Muscle layer of duodenum (tissue), 2 donors: ENCODE data around the gene CFAP77.

Experiments
- H3K27ac ChIP-seq: one replicate; pipeline ENCODE4 v1.7.0; 2013; ENCODE audit warnings: mild to moderate bottlenecking, low read length
- H3K27me3 ChIP-seq: one replicate; pipeline ENCODE4 v1.7.0; 2013; ENCODE audit warnings: low read depth, mild to moderate bottlenecking, control low read depth, low read length
- H3K36me3 ChIP-seq, 2 donors: one replicate each; pipeline ENCODE4 v1.7.0; 2013; ENCODE audit warnings: low read length in 2 of 2, control low read depth in 1 of 2, mild to moderate bottlenecking in 1 of 2; ENCODE audit not compliant: insufficient read depth in 2 of 2, control insufficient read depth in 1 of 2
- H3K4me1 ChIP-seq, 2 donors: one replicate each; pipeline ENCODE4 v1.7.0; 2013; ENCODE audit warnings: low read length in 2 of 2, mild to moderate bottlenecking in 2 of 2, control low read depth in 1 of 2, moderate library complexity in 1 of 2; ENCODE audit not compliant: insufficient read depth in 2 of 2, control insufficient read depth in 1 of 2
- H3K4me3 ChIP-seq, 2 donors: one replicate each; pipeline ENCODE4 v1.7.0; 2013; ENCODE audit warnings: low read length in 2 of 2, low read depth in 1 of 2, mild to moderate bottlenecking in 1 of 2
- H3K9me3 ChIP-seq, 2 donors: one replicate each; pipeline ENCODE4 v1.7.0; 2013; ENCODE audit warnings: low read length in 2 of 2, control low read depth in 1 of 2, mild to moderate bottlenecking in 1 of 2; ENCODE audit not compliant: control insufficient read depth in 1 of 2
- donor health status: healthy.

The CFAP77 gene

GRCh38 chr9:132426639-132427414, 16.8 kb downstream of the CFAP77 start:
- Histone ChIP-seq H3K27me3 (peaks cover 9% of the 10 kb centered on the region), H3K27ac (no peak overlapping the region), H3K4me1 (no peaks in the 10 kb centered on the region), H3K36me3 (no peaks in the 10 kb centered on the region), H3K4me3 (no peak overlapping the region), H3K9me3 (no peaks in the 10 kb centered on the region)

- Histone ChIP-seq H3K9me3 (no peaks in the 10 kb centered on the region), H3K4me3 (no peak overlapping the region), H3K27ac (no peak overlapping the region), H3K36me3 (no peaks in the 10 kb centered on the region), H3K4me1 (no peaks in the 10 kb centered on the region), H3K27me3 (peaks cover 9% of the 10 kb centered on the region)
Measured at GRCh38 chr9:132430998-132431397, 21.0 kb downstream of the CFAP77 start.

GRCh38 chr9:132434881-132435280, 24.9 kb downstream of the CFAP77 start:
- H3K27me3 ChIP-seq = no peaks in the 10 kb centered on the region
- no peaks in the 10 kb centered on the region for H3K36me3 ChIP-seq
- H3K4me1 ChIP-seq = no peaks in the 10 kb centered on the region
- H3K9me3 ChIP-seq = no peaks in the 10 kb centered on the region
- no peak overlapping the region for H3K4me3 ChIP-seq
- H3K27ac ChIP-seq = no peak overlapping the region

GRCh38 chr9:132439153-132439552, 29.1 kb downstream of the CFAP77 start:
- Histone ChIP-seq H3K4me1 (no peaks in the 10 kb centered on the region), H3K36me3 (no peaks in the 10 kb centered on the region)

GRCh38 chr9:132440735-132441134, 30.7 kb downstream of the CFAP77 start:
- Histone ChIP-seq H3K9me3 (no peaks in the 10 kb centered on the region), H3K4me1 (no peaks in the 10 kb centered on the region), H3K4me3 (no peak overlapping the region), H3K27me3 (peaks cover 3% of the 10 kb centered on the region), H3K36me3 (no peaks in the 10 kb centered on the region), H3K27ac (no peak overlapping the region)

More at GRCh38 chr9:132439153-132439552, 29.1 kb downstream of the CFAP77 start:
- Histone ChIP-seq H3K27me3 (peaks cover under 1% of the 10 kb centered on the region), H3K9me3 (no peaks in the 10 kb centered on the region), H3K4me3 (no peak overlapping the region), H3K27ac (no peak overlapping the region)

- no peak overlapping the region for H3K27ac ChIP-seq
- H3K9me3 ChIP-seq = no peaks in the 10 kb centered on the region
- no peak overlapping the region for H3K4me3 ChIP-seq
- no peaks in the 10 kb centered on the region for H3K4me1 ChIP-seq
- H3K27me3 ChIP-seq = peaks cover 3% of the 10 kb centered on the region
- no peaks in the 10 kb centered on the region for H3K36me3 ChIP-seq
Measured at GRCh38 chr9:132441404-132441803, 31.4 kb downstream of the CFAP77 start.

- peaks cover 3% of the 10 kb centered on the region for H3K27me3 ChIP-seq
- no peaks in the 10 kb centered on the region for H3K4me1 ChIP-seq
- H3K27ac ChIP-seq = no peak overlapping the region
- H3K9me3 ChIP-seq = no peaks in the 10 kb centered on the region
- H3K4me3 ChIP-seq = no peak overlapping the region
- no peaks in the 10 kb centered on the region for H3K36me3 ChIP-seq
Measured at GRCh38 chr9:132443951-132444607, 34.1 kb downstream of the CFAP77 start.

- Histone ChIP-seq H3K9me3 (no peaks in the 10 kb centered on the region), H3K4me1 (no peaks in the 10 kb centered on the region), H3K36me3 (no peaks in the 10 kb centered on the region), H3K27ac (no peak overlapping the region), H3K27me3 (peaks cover 3% of the 10 kb centered on the region), H3K4me3 (no peak overlapping the region)
Measured at GRCh38 chr9:132446887-132447286, 36.9 kb downstream of the CFAP77 start.

GRCh38 chr9:132447346-132447745, 37.3 kb downstream of the CFAP77 start:
- Histone ChIP-seq H3K27ac (no peak overlapping the region), H3K4me3 (no peak overlapping the region), H3K4me1 (no peaks in the 10 kb centered on the region), H3K9me3 (no peaks in the 10 kb centered on the region), H3K36me3 (no peaks in the 10 kb centered on the region), H3K27me3 (peaks cover 3% of the 10 kb centered on the region)

- H3K27me3 ChIP-seq = peaks cover 3% of the 10 kb centered on the region
- H3K4me3 ChIP-seq = no peak overlapping the region
- no peaks in the 10 kb centered on the region for H3K9me3 ChIP-seq
- H3K36me3 ChIP-seq = no peaks in the 10 kb centered on the region
- H3K4me1 ChIP-seq = no peaks in the 10 kb centered on the region
- no peak overlapping the region for H3K27ac ChIP-seq
Measured at GRCh38 chr9:132447902-132448301, 37.9 kb downstream of the CFAP77 start.

- no peaks in the 10 kb centered on the region for H3K9me3 ChIP-seq
- H3K4me3 ChIP-seq = no peak overlapping the region
- no peaks in the 10 kb centered on the region for H3K4me1 ChIP-seq
- H3K36me3 ChIP-seq = no peaks in the 10 kb centered on the region
- H3K27ac ChIP-seq = no peak overlapping the region
- no peaks in the 10 kb centered on the region for H3K27me3 ChIP-seq
Measured at GRCh38 chr9:132451276-132451675, 41.3 kb downstream of the CFAP77 start.
